HEK293 (cell line): ENCODE measurements around the gene CSF2.

ENCODE experiments used
- PRDM1 ChIP-seq: fragments of 450-650 bp; formaldehyde crosslinking; IDR thresholded peaks from 2 replicates; pipeline ENCODE4; 2016; ENCODE audit warnings: missing biosample characterization, missing genetic modification characterization
- SP2 ChIP-seq: fragments of 450-650 bp; formaldehyde crosslinking; IDR thresholded peaks from 2 replicates; pipeline ENCODE4 v1.5.1; 2016; ENCODE audit warnings: missing biosample characterization, missing genetic modification characterization
- ZNF747 ChIP-seq: fragments of 450-650 bp; formaldehyde crosslinking; IDR thresholded peaks from 2 replicates; pipeline ENCODE4 v1.5.1; 2016; ENCODE audit warnings: missing biosample characterization, missing genetic modification characterization
- TF ChIP-seq, protein P1 (sequence below): fragments of 450-650 bp; formaldehyde crosslinking; IDR thresholded peaks from 2 replicates; pipeline ENCODE4 v1.5.1; 2016; ENCODE audit warnings: missing biosample characterization, missing genetic modification characterization

GRCh38 chr5:132050136-132050535, 23.5 kb upstream of the CSF2 start:
- TF ChIP-seq SP2 (tag by site-specific recombination) (no peak), PRDM1 (tag by site-specific recombination) (no peak), ZNF747 (tag by site-specific recombination) (no peak)
- TF ChIP-seq, protein P1, sequence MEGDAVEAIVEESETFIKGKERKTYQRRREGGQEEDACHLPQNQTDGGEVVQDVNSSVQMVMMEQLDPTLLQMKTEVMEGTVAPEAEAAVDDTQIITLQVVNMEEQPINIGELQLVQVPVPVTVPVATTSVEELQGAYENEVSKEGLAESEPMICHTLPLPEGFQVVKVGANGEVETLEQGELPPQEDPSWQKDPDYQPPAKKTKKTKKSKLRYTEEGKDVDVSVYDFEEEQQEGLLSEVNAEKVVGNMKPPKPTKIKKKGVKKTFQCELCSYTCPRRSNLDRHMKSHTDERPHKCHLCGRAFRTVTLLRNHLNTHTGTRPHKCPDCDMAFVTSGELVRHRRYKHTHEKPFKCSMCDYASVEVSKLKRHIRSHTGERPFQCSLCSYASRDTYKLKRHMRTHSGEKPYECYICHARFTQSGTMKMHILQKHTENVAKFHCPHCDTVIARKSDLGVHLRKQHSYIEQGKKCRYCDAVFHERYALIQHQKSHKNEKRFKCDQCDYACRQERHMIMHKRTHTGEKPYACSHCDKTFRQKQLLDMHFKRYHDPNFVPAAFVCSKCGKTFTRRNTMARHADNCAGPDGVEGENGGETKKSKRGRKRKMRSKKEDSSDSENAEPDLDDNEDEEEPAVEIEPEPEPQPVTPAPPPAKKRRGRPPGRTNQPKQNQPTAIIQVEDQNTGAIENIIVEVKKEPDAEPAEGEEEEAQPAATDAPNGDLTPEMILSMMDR (tag by site-specific recombination) = no peak
